SU-DHL-6 (cell line): ENCODE measurements around the gene HOXA13.

ENCODE experiments used
- EZH2phosphoT487 ChIP-seq: fragments of 200-600 bp; sonication (generic), shearing (Covaris generic); conservative IDR thresholded peaks from 2 replicates; pipeline ENCODE4 v1.6.1; 2018; ENCODE audit warnings: mild to moderate bottlenecking, antibody characterized with exemption, low read length, moderate library complexity, mixed read lengths
- TF ChIP-seq, protein P1 (sequence below): fragments of 200-600 bp; sonication (generic); IDR thresholded peaks from one replicate; pipeline ENCODE4 v1.5.1; 2017; ENCODE audit warnings: antibody characterized with exemption, mild to moderate bottlenecking, low read length, moderate library complexity; ENCODE audit not compliant: insufficient read depth, poor library complexity, severe bottlenecking

DNA sequence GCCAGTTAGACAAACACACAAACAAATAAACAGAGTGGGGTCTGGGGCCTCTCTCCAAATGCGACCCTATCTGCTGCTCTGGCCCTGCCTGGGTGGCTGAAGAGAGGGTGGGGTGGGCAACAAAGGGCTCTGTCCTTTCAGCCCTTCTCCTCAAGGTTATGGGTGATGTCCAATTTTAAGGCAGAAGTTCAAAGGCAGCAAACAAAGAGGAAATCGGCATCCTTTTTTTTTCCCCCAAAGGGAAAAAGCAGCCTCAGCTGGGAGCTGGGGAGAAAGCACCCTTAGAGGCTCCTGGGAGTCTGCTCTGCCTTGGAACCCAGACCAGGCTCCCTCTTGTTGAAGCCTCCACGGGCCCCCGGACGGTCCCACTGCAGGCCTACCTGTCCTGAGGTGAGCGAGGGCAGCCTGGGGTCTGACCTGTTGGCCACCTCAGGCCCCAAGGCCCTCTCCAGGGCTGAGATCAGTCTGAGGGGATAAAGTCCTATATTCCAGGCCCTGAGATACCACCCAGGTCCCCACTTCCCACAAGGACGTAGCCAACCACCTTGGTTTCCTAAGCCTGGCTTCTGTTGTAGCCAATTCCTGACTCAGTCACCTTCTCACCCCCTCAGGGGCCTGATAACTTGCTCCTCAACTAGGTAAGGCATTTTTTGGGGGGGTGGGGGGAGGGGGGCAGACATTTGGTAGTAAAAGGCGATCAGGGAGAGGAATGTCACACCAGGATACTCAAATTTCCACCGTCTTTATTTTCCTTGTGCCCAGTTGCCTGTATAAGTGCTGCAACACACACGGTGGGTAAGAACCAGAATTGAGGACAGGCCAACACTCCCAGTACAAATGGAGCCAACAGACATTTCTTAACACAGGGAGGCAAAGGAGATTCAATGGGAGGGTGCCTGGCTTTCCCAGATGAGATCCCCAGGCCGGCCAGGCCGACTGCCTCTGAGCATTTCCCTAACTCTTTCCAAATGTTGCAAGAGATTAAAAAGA lies 19.2 kb downstream of the HOXA13 start:
- TF ChIP-seq, protein P1, sequence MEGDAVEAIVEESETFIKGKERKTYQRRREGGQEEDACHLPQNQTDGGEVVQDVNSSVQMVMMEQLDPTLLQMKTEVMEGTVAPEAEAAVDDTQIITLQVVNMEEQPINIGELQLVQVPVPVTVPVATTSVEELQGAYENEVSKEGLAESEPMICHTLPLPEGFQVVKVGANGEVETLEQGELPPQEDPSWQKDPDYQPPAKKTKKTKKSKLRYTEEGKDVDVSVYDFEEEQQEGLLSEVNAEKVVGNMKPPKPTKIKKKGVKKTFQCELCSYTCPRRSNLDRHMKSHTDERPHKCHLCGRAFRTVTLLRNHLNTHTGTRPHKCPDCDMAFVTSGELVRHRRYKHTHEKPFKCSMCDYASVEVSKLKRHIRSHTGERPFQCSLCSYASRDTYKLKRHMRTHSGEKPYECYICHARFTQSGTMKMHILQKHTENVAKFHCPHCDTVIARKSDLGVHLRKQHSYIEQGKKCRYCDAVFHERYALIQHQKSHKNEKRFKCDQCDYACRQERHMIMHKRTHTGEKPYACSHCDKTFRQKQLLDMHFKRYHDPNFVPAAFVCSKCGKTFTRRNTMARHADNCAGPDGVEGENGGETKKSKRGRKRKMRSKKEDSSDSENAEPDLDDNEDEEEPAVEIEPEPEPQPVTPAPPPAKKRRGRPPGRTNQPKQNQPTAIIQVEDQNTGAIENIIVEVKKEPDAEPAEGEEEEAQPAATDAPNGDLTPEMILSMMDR: no peak
- TF ChIP-seq EZH2phosphoT487: no peak
